ENCODE results near the gene MTM1. TPM values are rescaled to one million over a fixed set of nuclear protein-coding genes. Genes with fewer than 3 reads are reported as not detected.

The MTM1 gene
- total RNA-seq, 1 experiment from 2014 or later, result 6.4 TPM

- no peak for DNase-seq (ENCODE audit: low read depth)
These were observed 33.9 kb downstream of the MTM1 start for GRCh38 chrX:150602296-150602695.

- DNase-seq (ENCODE audit: low read depth), result no peak
These were observed 34.3 kb downstream of the MTM1 start for GRCh38 chrX:150602743-150603142.

- DNase-seq (ENCODE audit: low read depth), result no peak
These were observed 37.2 kb downstream of the MTM1 start for GRCh38 chrX:150605603-150606002.

- no peak for DNase-seq (ENCODE audit: low read depth)
These were observed 38.8 kb downstream of the MTM1 start for GRCh38 chrX:150607201-150607600.

GRCh38 chrX:150610043-150610442, 41.6 kb downstream of the MTM1 start:
- no peak for DNase-seq (ENCODE audit: low read depth)

GRCh38 chrX:150610446-150610845, 42.0 kb downstream of the MTM1 start:
- DNase-seq (ENCODE audit: low read depth), result no peak

- DNase-seq (ENCODE audit: low read depth), result no peak
These were observed 46.9 kb downstream of the MTM1 start for GRCh38 chrX:150615356-150615755.

GRCh38 chrX:150616179-150616862, 47.9 kb downstream of the MTM1 start:
- DNase-seq (ENCODE audit: low read depth), result no peak

- no peak for DNase-seq (ENCODE audit: low read depth)
These were observed 48.4 kb downstream of the MTM1 start for GRCh38 chrX:150616863-150617198.

GRCh38 chrX:150621652-150622051, 53.2 kb downstream of the MTM1 start:
- DNase-seq (ENCODE audit: low read depth), result no peak

- DNase-seq (ENCODE audit: low read depth), result no peak
These were observed 55.2 kb downstream of the MTM1 start for GRCh38 chrX:150623583-150623982.

- no peak for DNase-seq (ENCODE audit: low read depth)
These were observed 56.7 kb downstream of the MTM1 start for GRCh38 chrX:150625097-150625496.

- no peak for DNase-seq (ENCODE audit: low read depth)
These were observed 57.5 kb downstream of the MTM1 start for GRCh38 chrX:150625875-150626274.

- no peak for DNase-seq (ENCODE audit: low read depth)
These were observed 59.5 kb downstream of the MTM1 start for GRCh38 chrX:150627957-150628356.

GRCh38 chrX:150635952-150636351, 67.5 kb downstream of the MTM1 start:
- peak; percentile 77 for DNase-seq (ENCODE audit: low read depth)

GRCh38 chrX:150642423-150642822, 74.0 kb downstream of the MTM1 start:
- DNase-seq (ENCODE audit: low read depth), result no peak

- DNase-seq (ENCODE audit: low read depth), result no peak
These were observed 74.8 kb downstream of the MTM1 start for GRCh38 chrX:150643271-150643670.

- DNase-seq (ENCODE audit: low read depth), result no peak
These were observed 75.5 kb downstream of the MTM1 start for GRCh38 chrX:150643958-150644357.

- no peak for DNase-seq (ENCODE audit: low read depth)
These were observed 76.0 kb downstream of the MTM1 start for GRCh38 chrX:150644422-150644821.

- DNase-seq (ENCODE audit: low read depth), result no peak
These were observed 78.9 kb downstream of the MTM1 start for GRCh38 chrX:150647331-150647730.

- DNase-seq (ENCODE audit: low read depth), result no peak
These were observed 80.0 kb downstream of the MTM1 start for GRCh38 chrX:150648296-150648940.

GRCh38 chrX:150649096-150649870, 80.9 kb downstream of the MTM1 start:
- DNase-seq (ENCODE audit: low read depth), result no peak

- DNase-seq (ENCODE audit: low read depth), result no peak
These were observed 83.5 kb downstream of the MTM1 start for GRCh38 chrX:150651906-150652305.

Data from HT1080 (cell line).